Measurements from ENCODE around the gene SCN8A. TPM values are rescaled to one million over a fixed set of nuclear protein-coding genes. Genes with fewer than 3 reads are reported as not detected.

Gene SCN8A
- total RNA-seq, 4 donors from 2014 or later = 0.08 to 0.62 (median 0.58) TPM

GRCh38 chr12:51700887-51701286 lies 109.9 kb downstream of the SCN8A start:
- Histone ChIP-seq H3K36me3 (no peaks in the 10 kb centered on the region), H3K4me1 (no peaks in the 10 kb centered on the region), H3K27ac (no peak overlapping the region), H3K9me3 (no peaks in the 10 kb centered on the region), H3K4me3 (no peak overlapping the region), H3K27me3 (no peaks in the 10 kb centered on the region)
- TF ChIP-seq POLR2A (IDR thresholded peaks at IDR 0.05) (no peak), EP300 (IDR thresholded peaks at IDR 0.05) (no peak), CTCF (IDR thresholded peaks at IDR 0.05) (no peak), POLR2AphosphoS5 (IDR thresholded peaks at IDR 0.05) (no peak)
- DNase-seq (ENCODE audit: low spot score in 2 of 2) = no peak

DNA sequence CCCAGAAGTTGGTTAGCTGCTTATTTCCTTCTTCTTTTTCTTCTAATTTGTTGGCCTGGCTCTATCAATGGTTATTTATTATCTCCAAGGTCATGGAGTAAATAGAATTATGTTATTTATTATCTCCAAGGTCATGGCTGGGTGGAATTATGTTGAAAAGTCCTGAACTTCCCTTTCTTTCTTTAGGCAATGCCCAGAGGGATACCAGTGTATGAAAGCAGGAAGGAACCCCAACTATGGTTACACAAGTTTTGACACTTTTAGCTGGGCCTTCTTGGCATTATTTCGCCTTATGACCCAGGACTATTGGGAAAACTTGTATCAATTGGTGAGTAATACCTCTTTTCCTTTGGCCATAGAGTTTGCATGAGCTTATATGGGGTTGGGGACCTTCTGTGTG lies 111.6 kb downstream of the SCN8A start:
- DNase-seq (ENCODE audit: low spot score in 2 of 2) = no peak
- TF ChIP-seq POLR2AphosphoS5 (IDR thresholded peaks at IDR 0.05) = no peak
- TF ChIP-seq EP300 (IDR thresholded peaks at IDR 0.05) = no peak
- no peak for TF ChIP-seq CTCF (IDR thresholded peaks at IDR 0.05)
- no peak for TF ChIP-seq POLR2A (IDR thresholded peaks at IDR 0.05)
- Histone ChIP-seq H3K27ac (no peak overlapping the region), H3K27me3 (no peaks in the 10 kb centered on the region), H3K4me3 (no peak overlapping the region), H3K4me1 (no peaks in the 10 kb centered on the region), H3K36me3 (no peaks in the 10 kb centered on the region), H3K9me3 (no peaks in the 10 kb centered on the region)
- 95% methylated on average over 1 of the region's 1 CpG for WGBS

GRCh38 chr12:51705450-51705849 lies 114.4 kb downstream of the SCN8A start:
- Histone ChIP-seq H3K4me3 (no peak overlapping the region), H3K27me3 (no peaks in the 10 kb centered on the region), H3K9me3 (no peaks in the 10 kb centered on the region), H3K36me3 (no peaks in the 10 kb centered on the region), H3K4me1 (no peaks in the 10 kb centered on the region), H3K27ac (no peak overlapping the region)
- 88% methylated on average over 1 of the region's 1 CpG for WGBS
- no peak for DNase-seq (ENCODE audit: low spot score in 2 of 2)
- TF ChIP-seq CTCF (IDR thresholded peaks at IDR 0.05) = no peak
- TF ChIP-seq EP300 (IDR thresholded peaks at IDR 0.05) = no peak
- no peak for TF ChIP-seq POLR2AphosphoS5 (IDR thresholded peaks at IDR 0.05)
- no peak for TF ChIP-seq POLR2A (IDR thresholded peaks at IDR 0.05)

DNA sequence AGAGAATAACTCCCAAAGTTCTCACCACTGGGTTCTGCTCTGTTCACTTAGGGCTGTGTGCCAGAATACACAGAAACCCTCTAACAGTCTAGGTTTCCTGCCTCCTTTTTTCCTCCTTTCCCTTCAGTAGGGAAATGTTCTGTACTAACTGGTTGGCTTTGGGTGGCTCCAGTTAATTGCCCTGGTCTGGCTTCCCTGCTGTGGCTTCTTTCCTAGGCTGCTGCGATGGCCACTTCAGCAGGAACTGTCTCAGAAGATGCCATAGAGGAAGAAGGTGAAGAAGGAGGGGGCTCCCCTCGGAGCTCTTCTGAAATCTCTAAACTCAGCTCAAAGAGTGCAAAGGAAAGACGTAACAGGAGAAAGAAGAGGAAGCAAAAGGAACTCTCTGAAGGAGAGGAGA lies 115.2 kb downstream of the SCN8A start:
- Histone ChIP-seq H3K27ac (no peak overlapping the region), H3K36me3 (no peaks in the 10 kb centered on the region), H3K27me3 (no peaks in the 10 kb centered on the region), H3K4me3 (no peak overlapping the region), H3K9me3 (no peaks in the 10 kb centered on the region), H3K4me1 (no peaks in the 10 kb centered on the region)
- TF ChIP-seq EP300 (IDR thresholded peaks at IDR 0.05) (no peak), POLR2A (IDR thresholded peaks at IDR 0.05) (no peak), CTCF (IDR thresholded peaks at IDR 0.05) (no peak), POLR2AphosphoS5 (IDR thresholded peaks at IDR 0.05) (no peak)
- WGBS = 76% methylated on average over 3 of the region's 3 CpGs
- DNase-seq (ENCODE audit: low spot score in 2 of 2) = no peak

DNA sequence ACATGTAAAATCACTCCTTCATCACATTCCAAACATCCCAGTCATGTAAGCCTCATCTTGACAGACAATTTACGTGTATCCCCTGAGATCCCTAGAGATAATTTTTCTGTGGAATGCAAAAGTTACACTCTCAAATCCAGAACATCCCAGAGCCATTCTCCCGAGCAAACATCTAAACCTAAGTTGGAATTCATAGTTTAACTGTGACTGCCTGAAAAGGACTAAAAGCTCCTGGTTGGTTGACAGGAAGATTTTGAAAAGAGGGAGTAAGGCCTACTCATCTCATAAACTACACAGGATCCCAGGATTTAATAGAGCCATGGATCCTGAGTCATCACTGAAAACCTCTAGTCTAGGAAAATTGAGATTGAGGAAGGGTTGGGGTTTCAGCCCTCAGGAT lies 123.6 kb downstream of the SCN8A start:
- no peak overlapping the region for H3K4me3 ChIP-seq
- H3K9me3 ChIP-seq = no peaks in the 10 kb centered on the region
- H3K27me3 ChIP-seq = no peaks in the 10 kb centered on the region
- TF ChIP-seq POLR2A (IDR thresholded peaks at IDR 0.05) (no peak), EP300 (IDR thresholded peaks at IDR 0.05) (no peak), POLR2AphosphoS5 (IDR thresholded peaks at IDR 0.05) (no peak), CTCF (IDR thresholded peaks at IDR 0.05) (no peak)
- H3K4me1 ChIP-seq = no peaks in the 10 kb centered on the region
- no peaks in the 10 kb centered on the region for H3K36me3 ChIP-seq
- DNase-seq (ENCODE audit: low spot score in 2 of 2) = no peak
- WGBS = 73% methylated on average over 2 of the region's 2 CpGs
- no peak overlapping the region for H3K27ac ChIP-seq
